Stimulated activated CD4-positive, alpha-beta T cell treated with anti-CD3 and anti-CD28 coated beads, Interleukin-15, amount 100 ng/mL, for 24 hours (primary cell): ENCODE measurements around the gene ATP6AP2.
"Not testable (repeated sequence)": the region's sequence is repeated elsewhere in the genome, so short reads cannot be mapped to it uniquely, and the experiment has no call there.

ENCODE experiments used
- DNase-seq: peaks from one replicate; pipeline ENCODE4 v3.0.0-alpha.2; 2020

The ATP6AP2 gene

DNA sequence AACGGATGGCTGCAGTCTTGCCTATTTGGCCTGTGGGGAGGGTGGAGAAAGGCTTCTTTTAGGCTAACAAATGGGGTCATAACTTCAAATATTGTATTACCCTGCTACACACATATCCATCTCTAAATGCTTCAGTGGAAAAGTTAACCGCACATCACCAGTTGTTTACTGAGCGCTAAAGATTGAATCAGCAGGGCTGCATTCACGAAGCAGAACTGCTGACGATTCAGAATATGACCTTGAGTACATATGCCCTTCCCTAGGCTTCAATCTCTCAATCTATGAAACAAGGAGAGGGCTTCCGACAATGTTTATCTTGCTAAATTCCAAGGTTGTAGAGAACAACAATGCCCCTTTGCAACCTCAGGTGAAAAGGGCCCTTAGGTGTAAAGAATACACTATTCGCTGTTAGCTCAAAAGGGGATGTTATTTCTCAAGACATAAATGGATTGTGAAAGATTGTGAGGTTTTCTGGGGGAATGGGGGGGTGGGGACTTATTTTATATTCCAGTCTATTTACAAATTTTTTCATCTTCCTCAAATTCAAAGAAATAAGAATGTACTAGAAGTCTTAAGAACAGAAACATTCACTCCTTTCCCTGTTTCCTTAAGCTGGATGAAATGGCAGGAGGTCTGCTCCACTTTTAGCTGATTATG lies 2.6 kb upstream of the ATP6AP2 start:
- no peak for DNase-seq

DNA sequence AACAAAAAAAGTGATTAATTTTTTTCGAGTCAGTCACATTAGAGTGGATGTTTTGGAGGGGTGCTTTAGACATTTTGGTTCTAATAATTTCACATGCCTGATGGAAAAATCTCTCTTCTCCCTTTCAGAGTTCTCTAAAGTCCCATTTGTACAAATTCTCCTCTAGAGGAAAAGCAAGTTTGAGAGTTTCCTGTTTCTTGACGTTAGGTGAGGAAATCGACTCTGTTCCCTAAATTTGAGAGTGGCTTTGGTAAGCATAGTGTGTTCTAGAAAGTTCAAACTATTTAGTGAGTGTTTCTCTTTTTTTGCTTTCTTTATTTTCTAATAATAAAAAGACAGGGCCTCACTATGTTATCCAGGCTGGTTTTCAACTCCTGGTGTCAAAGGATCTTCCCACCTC lies 1.6 kb upstream of the ATP6AP2 start:
- DNase-seq: no peak

DNA sequence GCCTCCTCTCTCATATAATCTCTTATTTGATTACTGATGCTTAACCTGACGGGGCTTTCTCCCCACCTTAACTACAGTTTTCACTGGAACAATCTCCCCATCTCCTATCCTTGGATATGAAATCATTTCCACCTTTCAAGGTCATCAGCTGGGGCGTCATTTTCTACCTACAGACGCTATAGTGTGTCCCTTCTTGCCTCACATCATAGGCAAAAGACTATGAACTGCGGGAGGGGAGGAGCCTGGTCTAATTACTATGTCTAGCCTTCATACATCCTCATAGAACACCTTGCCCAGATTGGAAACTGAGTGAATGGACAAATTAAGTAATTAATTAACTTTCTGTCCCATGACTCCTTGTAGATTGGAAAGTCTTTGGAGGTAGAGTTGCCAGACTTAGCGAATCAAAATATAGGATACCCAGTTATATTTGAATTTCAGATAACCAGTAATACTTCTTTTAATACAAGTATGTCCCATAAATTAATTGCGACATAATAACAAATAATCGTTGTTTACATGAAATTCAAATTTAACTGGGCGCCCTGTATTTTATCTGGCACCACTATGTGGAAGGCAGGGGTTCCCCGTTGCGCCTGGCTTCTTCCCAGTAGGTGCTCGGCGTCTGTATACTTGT lies 752 bp upstream of the ATP6AP2 start:
- no peak for DNase-seq

DNA sequence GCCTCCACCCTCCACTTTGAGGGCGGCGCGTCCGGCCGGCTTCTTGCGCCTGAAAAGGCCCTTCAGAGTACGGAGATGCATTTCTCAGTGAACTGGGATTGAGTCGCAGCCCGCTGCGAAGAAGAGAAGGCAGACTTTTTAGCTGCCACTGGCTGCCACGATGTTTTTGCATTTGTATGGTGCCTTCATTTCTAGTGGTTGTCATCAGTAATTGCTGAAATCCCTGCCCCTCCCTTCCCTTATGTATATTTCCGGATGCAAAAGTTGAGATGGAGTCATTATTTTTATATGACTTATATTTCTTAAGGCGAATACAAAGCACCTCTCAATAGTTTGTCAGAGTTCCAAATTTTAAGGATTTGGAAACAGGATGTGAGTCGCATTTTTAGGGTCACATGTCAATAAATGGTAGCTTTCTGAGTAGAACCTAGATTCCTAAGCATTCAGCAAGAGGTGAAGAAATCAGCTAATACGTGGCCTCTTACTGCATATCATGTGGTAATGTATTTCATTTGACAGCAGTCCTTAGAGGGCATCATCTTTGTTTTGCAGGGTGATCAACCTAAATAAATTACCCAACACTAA lies 658 bp downstream of the ATP6AP2 start:
- DNase-seq: no peak

DNA sequence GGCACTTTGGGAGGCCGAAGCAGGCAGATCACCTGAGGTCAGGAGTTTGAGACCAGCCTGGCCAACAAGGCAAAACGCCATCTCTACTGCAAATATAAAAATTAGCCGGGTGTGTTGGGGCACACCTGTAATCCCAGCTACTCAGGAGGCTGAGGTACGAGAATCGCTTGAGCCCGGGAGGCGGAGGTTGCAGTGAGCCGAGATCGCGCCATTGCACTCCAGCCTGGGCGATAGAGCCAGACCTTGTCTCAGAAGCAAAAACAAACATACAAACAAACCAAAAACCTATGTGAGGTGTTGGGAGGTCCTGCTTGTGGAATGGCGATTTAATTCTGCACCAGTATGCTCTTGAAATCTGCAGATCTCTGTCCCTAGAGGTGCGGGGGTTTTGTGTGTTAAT lies 1.4 kb downstream of the ATP6AP2 start:
- not testable (repeated sequence) for DNase-seq

DNA sequence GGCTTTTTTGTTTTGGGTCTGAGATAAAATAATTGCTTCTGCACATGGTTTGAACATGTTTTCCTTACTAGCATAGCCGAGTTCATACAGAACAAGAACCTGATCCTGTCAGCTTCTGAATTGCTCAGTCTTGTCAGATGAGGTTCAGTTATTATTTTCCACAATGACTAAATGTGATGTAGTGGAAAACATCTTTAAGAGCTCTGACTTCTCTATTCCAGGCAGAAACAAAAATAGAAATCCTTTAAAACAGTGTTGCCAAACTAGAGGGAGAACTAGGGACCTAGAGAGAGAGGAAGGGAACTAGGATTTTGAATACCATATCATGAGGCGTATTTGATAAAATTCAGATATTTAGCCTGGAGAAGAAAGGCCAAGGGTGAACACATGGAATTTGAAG lies 2.0 kb downstream of the ATP6AP2 start:
- no peak for DNase-seq

DNA sequence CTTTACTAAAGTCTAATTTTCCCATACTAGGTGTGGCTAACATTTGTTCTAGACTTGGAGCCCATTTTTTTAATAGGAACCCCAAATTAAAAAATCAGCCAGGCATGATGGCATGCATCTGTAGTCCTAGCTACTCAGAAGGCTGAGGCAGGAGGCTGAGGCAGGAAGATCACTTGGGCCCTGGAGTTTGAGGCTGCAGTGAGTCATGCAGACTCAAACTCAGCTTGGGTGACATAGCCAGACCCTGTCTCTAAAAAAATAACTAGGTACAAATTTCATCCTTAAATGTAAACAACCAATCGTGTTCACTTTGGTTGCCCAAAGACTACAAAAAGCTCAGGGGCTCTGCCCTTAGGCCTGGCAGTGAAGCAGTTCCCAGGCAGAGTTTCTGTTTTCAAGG lies 6.9 kb downstream of the ATP6AP2 start:
- DNase-seq: not testable (repeated sequence)

DNA sequence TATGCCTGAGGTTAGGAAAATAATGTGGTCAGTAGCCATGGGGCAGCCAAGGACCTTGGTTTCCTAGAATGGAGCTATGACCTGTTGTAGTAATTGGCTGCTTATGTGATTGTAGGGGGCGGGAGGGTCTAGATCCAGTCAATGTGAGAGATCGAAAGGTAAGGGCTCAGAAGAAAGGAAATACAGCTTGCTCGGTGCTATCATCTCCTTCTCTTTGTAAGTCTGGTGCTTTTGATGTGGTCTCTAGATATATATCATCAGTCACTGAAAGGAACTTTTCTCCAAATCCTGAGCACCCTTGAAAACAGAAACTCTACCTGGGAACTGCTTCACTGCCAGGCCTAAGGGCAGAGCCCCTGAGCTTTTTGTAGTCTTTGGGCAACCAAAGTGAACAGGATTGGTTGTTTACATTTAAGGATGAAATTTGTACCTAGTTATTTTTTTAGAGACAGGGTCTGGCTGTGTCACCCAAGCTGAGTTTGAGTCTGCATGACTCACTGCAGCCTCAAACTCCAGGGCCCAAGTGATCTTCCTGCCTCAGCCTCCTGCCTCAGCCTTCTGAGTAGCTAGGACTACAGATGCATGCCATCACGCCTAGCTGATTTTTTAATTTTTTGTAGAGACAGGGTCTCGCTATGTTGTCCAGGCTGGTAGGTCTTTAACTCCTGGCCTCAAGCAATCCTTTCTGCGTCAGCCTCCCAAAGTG lies 9.0 kb downstream of the ATP6AP2 start:
- peak; percentile 46 for DNase-seq

DNA sequence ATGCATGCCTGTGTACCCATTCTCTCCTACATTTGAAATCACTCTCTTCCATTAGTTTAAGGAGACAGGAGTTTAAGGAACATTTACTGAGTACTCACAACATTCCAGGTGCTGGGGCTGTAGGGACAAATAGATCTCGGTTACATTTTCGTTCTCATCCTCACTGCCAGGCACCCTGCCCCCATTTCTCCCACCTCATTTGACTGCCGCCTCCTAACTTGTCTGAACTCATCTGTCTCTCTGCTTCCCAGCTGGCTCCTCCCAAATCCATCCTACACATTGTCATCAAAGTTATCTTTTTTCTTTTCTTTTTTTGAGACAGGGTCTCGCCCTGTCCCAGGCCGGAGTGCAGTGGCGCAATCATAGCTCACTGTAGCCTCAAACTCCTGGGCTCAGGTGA lies 22.7 kb downstream of the ATP6AP2 start:
- DNase-seq: no peak

DNA sequence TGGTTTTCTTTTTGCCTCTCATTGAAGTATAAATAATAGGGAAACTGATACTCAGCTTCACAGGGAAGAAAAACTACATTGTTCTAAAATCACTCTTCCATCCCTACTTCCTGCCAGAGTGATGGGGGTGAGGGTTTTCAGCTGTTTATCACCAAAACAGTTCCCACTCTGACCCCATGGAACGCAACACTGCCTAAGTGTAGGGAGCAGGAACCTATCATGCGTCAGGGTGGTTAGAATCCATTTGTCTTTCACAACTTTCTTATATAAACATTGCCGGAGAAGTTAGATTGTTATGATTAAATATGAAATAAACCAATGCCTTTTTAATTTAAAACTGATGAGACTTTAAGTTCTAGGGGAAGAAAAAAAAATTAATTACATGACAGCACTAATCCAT lies 26.6 kb downstream of the ATP6AP2 start:
- no peak for DNase-seq

DNA sequence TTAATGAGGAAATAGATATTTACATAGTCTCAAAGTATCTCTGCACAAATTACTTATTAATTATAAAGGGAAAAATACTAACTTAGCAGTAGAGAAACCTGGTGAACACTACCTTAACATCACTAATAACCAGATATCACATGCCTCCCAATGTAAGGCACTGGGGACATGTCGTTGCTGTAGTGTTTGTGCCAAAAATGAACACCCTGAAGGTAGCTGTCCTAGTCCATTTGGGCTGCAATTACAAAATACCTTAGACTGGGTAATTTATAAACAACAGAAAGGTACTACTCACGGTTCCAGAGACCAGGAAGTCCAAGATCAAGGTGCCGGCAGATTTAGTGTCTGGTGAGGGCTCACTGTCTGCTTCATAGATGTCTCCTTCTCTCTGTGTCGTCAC lies 31.7 kb downstream of the ATP6AP2 start:
- no peak for DNase-seq

DNA sequence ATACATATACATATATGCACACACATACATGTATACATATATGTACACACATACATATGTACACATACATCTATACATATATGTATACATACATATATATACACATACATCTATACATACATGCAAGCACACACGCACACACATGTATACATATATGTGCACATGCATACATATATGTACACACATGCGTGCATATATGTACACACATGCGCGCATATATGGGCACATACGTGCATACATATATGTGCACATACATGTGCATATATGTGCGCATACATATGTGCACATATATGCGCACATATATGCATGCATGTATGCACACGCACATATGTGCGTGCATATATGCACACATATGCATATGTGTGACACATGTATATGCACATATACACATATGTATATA lies 35.2 kb downstream of the ATP6AP2 start:
- DNase-seq: no peak

DNA sequence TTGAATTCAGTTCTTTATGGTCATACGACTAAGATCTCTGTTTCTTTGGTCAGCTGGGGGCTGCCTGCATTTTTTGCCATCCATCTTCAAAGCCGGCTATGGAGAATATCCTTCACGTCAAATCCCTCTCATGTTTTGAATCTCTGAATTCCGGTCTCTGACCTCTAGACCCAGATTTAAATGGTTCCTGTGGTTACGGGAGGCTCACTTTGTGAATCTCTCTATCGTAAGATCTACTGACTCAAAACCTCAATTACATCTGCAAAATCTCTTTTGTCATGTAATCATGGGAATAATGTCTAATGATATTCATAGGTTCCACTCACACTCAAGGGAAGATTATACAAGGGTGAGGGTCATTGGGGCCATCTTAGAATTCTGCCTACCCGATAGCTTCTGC lies 36.8 kb downstream of the ATP6AP2 start:
- DNase-seq: no peak

DNA sequence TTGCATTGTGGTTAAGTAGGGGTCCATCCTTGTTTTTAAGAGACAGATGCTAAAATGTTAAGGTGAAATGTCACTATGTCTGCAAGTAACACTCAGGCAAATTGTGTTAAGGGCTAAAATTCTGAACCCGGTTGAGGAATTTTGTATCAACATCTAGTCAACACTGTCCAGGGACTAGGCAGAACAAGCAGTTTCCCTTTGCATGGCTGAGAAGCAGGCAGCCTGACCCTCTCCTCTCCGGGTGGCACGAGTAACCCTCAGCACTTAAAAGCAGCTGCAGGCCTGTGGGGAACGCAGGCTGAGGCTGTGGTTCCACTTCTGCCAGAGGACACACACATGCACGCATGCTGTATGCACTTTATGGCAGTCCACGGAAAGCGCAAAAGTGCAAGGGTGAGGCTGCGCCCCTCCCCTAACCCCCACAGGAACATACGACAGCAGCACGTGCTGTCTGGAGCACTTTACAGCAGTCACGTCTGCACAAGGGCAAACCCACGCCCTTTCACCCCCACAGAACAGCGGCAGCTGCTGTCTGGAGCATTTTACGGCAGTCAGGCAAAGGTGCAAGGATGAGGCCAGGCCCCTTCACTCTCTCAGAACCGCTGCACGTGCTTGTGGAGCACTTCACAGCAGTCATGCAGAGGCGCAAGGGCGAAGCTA lies 41.8 kb downstream of the ATP6AP2 start:
- no peak for DNase-seq

DNA sequence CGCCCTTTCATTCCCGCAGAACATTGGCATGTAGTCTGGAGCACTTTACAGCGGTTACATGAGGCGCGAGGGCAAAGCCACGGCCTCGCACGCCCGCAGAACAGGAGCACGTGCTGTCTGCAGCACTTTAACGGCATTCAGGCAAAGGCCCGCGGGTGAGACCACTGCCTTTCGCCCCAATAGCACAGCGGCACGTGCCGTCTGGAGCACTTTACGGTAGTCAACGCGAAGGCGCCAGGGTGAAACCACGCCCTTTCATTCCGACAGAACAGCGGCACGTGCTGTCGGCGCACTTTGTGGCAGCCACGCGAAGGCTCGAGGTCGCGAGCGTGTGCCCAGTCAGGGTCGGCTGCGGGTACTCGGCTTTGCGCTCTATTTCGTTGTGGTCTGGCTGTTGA lies 42.4 kb downstream of the ATP6AP2 start, which contains the start of gene MPC1L:
TSS of gene MPC1L (plus strand) at position 290 of the 398 bp plus-strand sequence. CDS start 138 bp downstream, outside the sequence.
- DNase-seq: no peak

DNA sequence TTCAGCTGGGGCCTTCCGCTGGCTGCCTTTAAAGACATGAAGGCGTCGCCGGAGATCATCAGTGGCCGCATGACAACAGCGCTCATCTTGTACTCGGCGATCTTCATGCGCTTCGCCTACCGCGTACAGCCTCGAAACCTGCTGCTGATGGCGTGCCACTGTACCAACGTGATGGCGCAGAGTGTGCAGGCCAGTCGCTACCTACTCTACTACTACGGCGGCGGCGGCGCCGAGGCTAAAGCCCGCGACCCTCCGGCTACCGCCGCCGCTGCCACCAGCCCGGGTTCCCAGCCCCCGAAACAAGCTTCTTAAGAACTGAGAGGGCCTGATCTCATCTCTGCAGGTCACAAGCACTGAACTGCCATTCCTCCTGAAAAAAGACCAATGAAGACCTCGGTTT lies 42.9 kb downstream of the ATP6AP2 start:
- no peak for DNase-seq

DNA sequence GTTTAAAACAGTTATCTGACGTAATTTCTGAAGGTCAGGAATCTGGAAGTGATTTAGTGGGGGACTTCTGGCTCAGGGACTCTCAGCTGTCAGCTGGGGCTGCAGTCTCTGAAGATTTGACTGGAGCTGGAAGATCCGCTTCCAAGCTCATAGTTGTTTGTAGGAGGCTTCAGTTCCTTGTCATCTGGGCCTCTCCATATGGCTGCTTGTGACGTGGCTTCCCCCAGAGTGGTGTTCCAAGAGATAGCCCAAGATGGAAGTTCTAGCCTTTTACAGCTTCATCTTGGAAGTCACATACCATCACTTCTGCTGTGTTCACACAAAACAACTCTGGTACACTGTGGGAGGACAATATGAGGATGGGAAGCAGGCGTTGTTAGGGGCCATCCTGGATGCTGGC lies 44.5 kb downstream of the ATP6AP2 start:
- DNase-seq: no peak

DNA sequence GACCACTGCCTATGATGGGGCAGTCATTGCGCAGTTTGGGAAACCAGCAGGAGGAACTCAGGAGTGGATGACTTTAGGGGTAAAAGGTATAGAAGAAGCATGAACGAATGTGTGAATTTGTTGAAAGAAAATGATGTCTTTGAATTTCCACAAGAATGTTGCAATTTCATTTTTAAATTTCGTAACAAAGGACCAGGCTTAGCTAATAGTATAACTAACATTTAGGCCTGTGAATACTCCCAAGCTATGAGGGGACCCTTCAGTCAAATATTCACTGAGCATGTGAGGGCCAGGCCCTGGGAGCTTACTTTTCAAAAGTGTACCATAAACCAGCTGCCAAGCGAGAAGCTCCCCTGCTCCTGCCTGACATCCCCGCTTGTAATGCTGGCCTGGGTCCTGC lies 47.7 kb downstream of the ATP6AP2 start:
- no peak for DNase-seq

DNA sequence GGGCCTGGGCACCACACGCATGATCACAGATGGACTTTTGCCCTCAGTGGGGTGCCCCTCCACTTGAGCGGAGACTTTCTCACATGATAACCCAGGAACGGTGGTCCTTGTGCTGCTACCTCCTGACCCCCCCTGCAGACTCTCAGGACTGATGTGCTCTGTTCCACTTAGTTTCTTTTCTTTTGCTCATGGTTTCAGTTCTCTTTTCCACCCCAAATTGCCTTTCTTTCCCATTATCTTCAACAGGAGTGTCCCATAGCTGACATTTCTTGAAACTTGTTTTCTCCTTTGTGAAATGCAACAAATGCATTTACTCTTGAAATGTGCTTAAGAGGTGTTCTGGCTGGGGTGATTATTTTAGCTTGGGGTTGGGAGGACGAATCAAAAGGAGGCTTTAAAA lies 51.4 kb downstream of the ATP6AP2 start:
- DNase-seq: no peak

DNA sequence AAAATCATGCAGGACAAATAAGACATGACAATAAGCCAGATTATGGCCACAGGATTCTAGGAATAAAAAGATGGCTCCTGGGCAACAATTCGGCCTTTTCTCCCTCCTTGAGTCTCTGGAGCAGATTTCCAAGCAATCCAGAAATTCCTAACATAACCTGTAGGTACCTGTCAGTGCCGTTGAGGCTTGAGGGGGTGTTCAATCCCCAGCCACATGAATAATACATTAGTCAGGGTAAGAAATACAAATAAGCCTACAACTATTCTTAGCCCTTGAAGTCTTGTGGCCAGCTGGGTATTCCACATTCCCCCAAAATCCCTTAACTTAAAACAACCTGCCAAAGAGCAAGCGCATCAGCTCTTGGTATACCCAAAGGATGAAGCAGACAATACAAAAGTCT lies 56.9 kb downstream of the ATP6AP2 start:
- DNase-seq: no peak

DNA sequence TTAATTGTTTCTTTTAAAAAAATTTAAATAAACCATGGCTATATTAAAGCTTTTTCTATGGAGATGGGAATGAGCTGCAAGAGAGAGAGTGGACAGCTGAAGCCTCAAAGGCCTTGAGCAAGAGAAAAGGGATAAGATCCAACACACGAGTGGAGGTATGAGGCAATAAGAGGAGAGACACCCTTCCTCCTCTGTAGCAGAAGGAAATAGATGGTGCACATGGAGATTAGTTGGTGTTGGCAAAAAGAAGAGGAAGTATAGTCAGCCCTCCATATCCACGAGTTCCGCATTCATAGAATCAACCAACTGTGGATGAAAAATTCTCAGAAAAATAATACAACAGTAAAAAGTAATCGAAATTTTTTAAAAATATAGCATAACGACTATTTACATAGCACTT lies 63.4 kb downstream of the ATP6AP2 start:
- DNase-seq: no peak

DNA sequence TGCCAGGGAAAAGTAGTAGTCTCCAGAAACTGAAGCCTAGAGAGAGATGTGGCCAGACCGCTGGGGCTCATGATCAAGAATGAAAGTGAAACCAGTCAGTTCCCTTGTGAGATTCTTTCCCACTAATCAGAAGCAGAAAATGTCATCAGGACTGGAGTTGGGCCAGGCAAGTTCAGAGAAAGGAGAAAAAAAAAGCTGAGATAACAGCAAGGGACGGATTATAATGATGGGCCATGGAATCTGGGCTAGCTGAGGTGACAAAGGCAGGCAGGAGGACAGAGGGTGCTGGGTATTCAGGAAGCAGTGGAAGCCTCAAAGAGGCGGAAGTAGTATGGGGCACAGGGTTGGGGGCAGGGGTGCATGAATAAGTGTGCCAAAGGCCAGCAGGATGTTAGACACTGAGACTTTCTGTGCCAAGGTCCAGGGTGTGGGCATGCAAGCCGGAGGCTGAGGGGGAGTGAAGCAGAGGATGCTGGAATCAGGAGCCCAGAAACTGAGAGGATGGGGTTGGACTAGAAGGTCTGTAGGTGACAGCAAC lies 64.1 kb downstream of the ATP6AP2 start:
- peak; percentile 47 for DNase-seq
